CD14-positive monocyte (primary cell): ENCODE data around the gene TSPAN13. TPM values are rescaled to one million over a fixed set of nuclear protein-coding genes. Genes with fewer than 3 reads are reported as not detected.

Experiments used
- DNase-seq, 3 donors: peaks; one replicate each; pipeline ENCODE4 v3.0.0-alpha.2; 2011 to 2022
- H2AFZ ChIP-seq: 2 replicates; pipeline ENCODE4 v1.6.0; 2012; ENCODE audit warnings: mild to moderate bottlenecking, low read depth, low read length, inconsistent platforms; ENCODE audit not compliant: insufficient read depth, poor library complexity, severe bottlenecking
- H3K27ac ChIP-seq, 2 donors: 1 replicate in 1 of 2; 2 replicates in 1 of 2; pipeline ENCODE4 v1.5.1; 2012 to 2013; ENCODE audit warnings: low read length in 2 of 2, control low read depth in 1 of 2, inconsistent platforms in 1 of 2, low read depth in 1 of 2, mild to moderate bottlenecking in 1 of 2
- H3K27me3 ChIP-seq, 2 donors: one replicate each; pipeline versions ENCODE4 v1.6.0 to v1.6.1; 2011 to 2013; ENCODE audit warnings: low read length in 2 of 2; ENCODE audit not compliant: control insufficient read depth in 2 of 2, insufficient read depth in 2 of 2
- H3K36me3 ChIP-seq, 2 donors: replicated peaks in 1 of 2; 1 replicate in 1 of 2; 2 replicates in 1 of 2; pipeline versions ENCODE4 v1.5.1 to v1.6.1; 2012 to 2013; ENCODE audit warnings: low read length in 2 of 2, control low read depth in 1 of 2, inconsistent platforms in 1 of 2, mild to moderate bottlenecking in 1 of 2; ENCODE audit not compliant: insufficient read depth in 2 of 2, control insufficient read depth in 1 of 2
- H3K4me1 ChIP-seq, 2 donors: 1 replicate in 1 of 2; 2 replicates in 1 of 2; pipeline versions ENCODE4 v1.5.1 to v1.6.1; 2012 to 2013; ENCODE audit warnings: low read length in 2 of 2, control low read depth in 1 of 2, inconsistent platforms in 1 of 2, mild to moderate bottlenecking in 1 of 2, moderate library complexity in 1 of 2; ENCODE audit not compliant: insufficient read depth in 2 of 2, control insufficient read depth in 1 of 2
- H3K4me2 ChIP-seq: replicated peaks from 2 replicates; pipeline ENCODE3; 2012; ENCODE audit warnings: low read length, moderate library complexity, mild to moderate bottlenecking; ENCODE audit not compliant: poor library complexity, severe bottlenecking; ENCODE audit errors: extremely low read depth
- H3K4me3 ChIP-seq, 3 experiments: fragments of 200-600 bp in 1 of 3; sonication (generic) in 1 of 3; replicated peaks in 1 of 3; 1 replicate in 2 of 3; 2 replicates in 1 of 3; pipeline ENCODE4 v1.5.1; 2011 to 2013; ENCODE audit warnings: low read length in 3 of 3, mild to moderate bottlenecking in 3 of 3, control low read depth in 2 of 3, low read depth in 2 of 3, inconsistent platforms in 1 of 3, moderate library complexity in 1 of 3
- H3K79me2 ChIP-seq: 2 replicates; pipeline ENCODE4 v1.6.0; 2012; ENCODE audit warnings: mild to moderate bottlenecking, control low read depth, inconsistent platforms, low read length, moderate library complexity; ENCODE audit not compliant: insufficient read depth
- H3K9ac ChIP-seq: 2 replicates; pipeline ENCODE4 v1.6.0; 2017; ENCODE audit warnings: low read length, mild to moderate bottlenecking; ENCODE audit not compliant: insufficient read depth, poor library complexity, severe bottlenecking
- H3K9me3 ChIP-seq, 2 donors: replicated peaks in 1 of 2; 1 replicate in 1 of 2; 2 replicates in 1 of 2; pipeline versions ENCODE4 v1.5.1 to v1.6.1; 2012 to 2013; ENCODE audit warnings: low read length in 2 of 2, control low read depth in 1 of 2; ENCODE audit not compliant: control insufficient read depth in 1 of 2, insufficient read depth in 1 of 2
- H4K20me1 ChIP-seq: 2 replicates; pipeline ENCODE4 v1.6.0; 2012; ENCODE audit warnings: mild to moderate bottlenecking, low read length, control low read depth, moderate library complexity; ENCODE audit not compliant: insufficient read depth
- H3K27ac Mint-ChIP-seq, 7 donors: one replicate each; pipeline ENCODE4 v1.8.0; 2020; ENCODE audit warnings: mild to moderate bottlenecking in 7 of 7, mixed read lengths in 7 of 7, moderate library complexity in 6 of 7, inconsistent platforms in 2 of 7
- H3K27me3 Mint-ChIP-seq, 3 donors: one replicate each; pipeline ENCODE4 v1.8.0; 2021 to 2022; ENCODE audit warnings: low read depth in 3 of 3, mild to moderate bottlenecking in 3 of 3, mixed read lengths in 3 of 3, moderate library complexity in 3 of 3, inconsistent platforms in 1 of 3
- H3K36me3 Mint-ChIP-seq, 2 donors: one replicate each; pipeline ENCODE4 v1.8.0; 2020; ENCODE audit warnings: mixed read lengths in 2 of 2, inconsistent platforms in 1 of 2, mild to moderate bottlenecking in 1 of 2
- H3K4me1 Mint-ChIP-seq: one replicate; pipeline ENCODE4 v1.8.0; 2020; ENCODE audit warnings: mild to moderate bottlenecking, mixed read lengths
- H3K4me3 Mint-ChIP-seq, 2 donors: one replicate each; pipeline ENCODE4 v1.8.0; 2020; ENCODE audit warnings: mild to moderate bottlenecking in 2 of 2, mixed read lengths in 2 of 2, moderate library complexity in 1 of 2
- H3K9me3 Mint-ChIP-seq, 7 donors: one replicate each; pipeline ENCODE4 v1.8.0; 2020 to 2022; ENCODE audit warnings: mixed read lengths in 7 of 7, mild to moderate bottlenecking in 6 of 7, moderate library complexity in 6 of 7, inconsistent platforms in 2 of 7
- CTCF ChIP-seq: fragments of 200-600 bp; IDR thresholded peaks from one replicate; pipeline ENCODE4 v1.8.0; 2022; ENCODE audit warnings: antibody characterized with exemption, mild to moderate bottlenecking
- WGBS: methylation state at CpG from one replicate; pipeline ENCODE4 v1.1.5; 2013; ENCODE audit warnings: missing lambda C conversion rate; ENCODE audit not compliant: insufficient coverage; 5-methylcytosine and 5-hydroxymethylcytosine counted together
- intact Hi-C, 2 donors: fragments of 100-400 bp; cut with micrococcal nuclease; formaldehyde crosslinking; loops; one replicate each; pipeline versions ENCODE4 v1.15.0 to v1.15.1; 2023
- polyA plus RNA-seq, 3 donors: library from polyadenylated mRNA; depleted of rRNA in 1 of 3; unstranded in 2 of 3; stranded (reverse) in 1 of 3; fragments of 300-500 nt in 2 of 3; fragments of >200 nt in 1 of 3; fragmentation: Illumina TruSeq in 2 of 3; gene quantifications; 1 replicate in 2 of 3; 2 replicates in 1 of 3; pipeline ENCODE4 v1.2.3, GENCODE V29; 2012 to 2021

TSPAN13 gene
- polyA plus RNA-seq, 3 donors = 0.09 to 0.17 (median 0.16) TPM

GRCh38 chr7:16787127-16787526, 33.6 kb downstream of the TSPAN13 start:
- H4K20me1 ChIP-seq = no peaks in the 10 kb centered on the region
- DNase-seq = no peak
- H2AFZ ChIP-seq = no peak overlapping the region
- no peaks in the 10 kb centered on the region for H3K9me3 ChIP-seq
- no peaks in the 10 kb centered on the region for H3K4me1 Mint-ChIP-seq
- no peaks in the 10 kb centered on the region for H3K36me3 Mint-ChIP-seq
- H3K27ac Mint-ChIP-seq = no peak overlapping the region
- intact Hi-C loops = no loop called here
- H3K79me2 ChIP-seq = no peaks in the 10 kb centered on the region
- H3K9ac ChIP-seq = no peak overlapping the region
- H3K9me3 Mint-ChIP-seq = no peaks in the 10 kb centered on the region
- H3K27me3 ChIP-seq = no peaks in the 10 kb centered on the region
- H3K4me1 ChIP-seq = no peaks in the 10 kb centered on the region
- H3K27ac ChIP-seq = no peak overlapping the region
- no peak overlapping the region for H3K4me3 Mint-ChIP-seq
- no peaks in the 10 kb centered on the region for H3K36me3 ChIP-seq
- WGBS = no CpG with 5 or more reads among the region's 1 CpG
- H3K4me3 ChIP-seq = no peak overlapping the region
- H3K27me3 Mint-ChIP-seq = peaks cover 0 to 2% (median 1%) of the 10 kb centered on the region in 3 donors
- H3K4me2 ChIP-seq = no peak overlapping the region
- no peak for TF ChIP-seq CTCF

GRCh38 chr7:16791071-16791470, 37.5 kb downstream of the TSPAN13 start:
- Histone ChIP-seq H3K4me1 (no peaks in the 10 kb centered on the region), H3K4me3 (no peak overlapping the region), H4K20me1 (no peaks in the 10 kb centered on the region), H2AFZ (no peak overlapping the region), H3K79me2 (no peaks in the 10 kb centered on the region), H3K27me3 (no peaks in the 10 kb centered on the region), H3K36me3 (no peaks in the 10 kb centered on the region), H3K4me2 (no peak overlapping the region), H3K9me3 (no peaks in the 10 kb centered on the region), H3K27ac (no peak overlapping the region), H3K9ac (no peak overlapping the region)
- H3K36me3 Mint-ChIP-seq = no peaks in the 10 kb centered on the region
- intact Hi-C loops = no loop called here
- H3K9me3 Mint-ChIP-seq = no peaks in the 10 kb centered on the region
- H3K27ac Mint-ChIP-seq = no peak overlapping the region
- WGBS = no CpG with 5 or more reads among the region's 1 CpG
- no peak for DNase-seq
- no peaks in the 10 kb centered on the region for H3K4me1 Mint-ChIP-seq
- TF ChIP-seq CTCF = no peak
- peaks cover 0 to 2% (median 1%) of the 10 kb centered on the region in 3 donors for H3K27me3 Mint-ChIP-seq
- H3K4me3 Mint-ChIP-seq = no peak overlapping the region
